DND-41 (cell line): ENCODE data around the gene OTOP3.

Experiments used
- CTCF ChIP-seq: IDR thresholded peaks from 2 replicates; pipeline ENCODE4 v1.5.1; 2012; ENCODE audit warnings: borderline replicate concordance, low read length, moderate library complexity, mild to moderate bottlenecking; ENCODE audit not compliant: poor library complexity, severe bottlenecking; ENCODE audit errors: extremely low read depth
- EZH2 ChIP-seq: IDR thresholded peaks from 3 replicates; pipeline ENCODE4 v1.6.1; 2012; ENCODE audit warnings: borderline replicate concordance, low read depth, mild to moderate bottlenecking, moderate library complexity, low read length, inconsistent platforms; ENCODE audit not compliant: severe bottlenecking

GRCh38 chr17:74938194-74938950 is 2.7 kb downstream of the OTOP3 start:
- TF ChIP-seq CTCF (no peak), EZH2 (no peak)
